ENCODE results near the gene ARHGAP4.

DNA sequence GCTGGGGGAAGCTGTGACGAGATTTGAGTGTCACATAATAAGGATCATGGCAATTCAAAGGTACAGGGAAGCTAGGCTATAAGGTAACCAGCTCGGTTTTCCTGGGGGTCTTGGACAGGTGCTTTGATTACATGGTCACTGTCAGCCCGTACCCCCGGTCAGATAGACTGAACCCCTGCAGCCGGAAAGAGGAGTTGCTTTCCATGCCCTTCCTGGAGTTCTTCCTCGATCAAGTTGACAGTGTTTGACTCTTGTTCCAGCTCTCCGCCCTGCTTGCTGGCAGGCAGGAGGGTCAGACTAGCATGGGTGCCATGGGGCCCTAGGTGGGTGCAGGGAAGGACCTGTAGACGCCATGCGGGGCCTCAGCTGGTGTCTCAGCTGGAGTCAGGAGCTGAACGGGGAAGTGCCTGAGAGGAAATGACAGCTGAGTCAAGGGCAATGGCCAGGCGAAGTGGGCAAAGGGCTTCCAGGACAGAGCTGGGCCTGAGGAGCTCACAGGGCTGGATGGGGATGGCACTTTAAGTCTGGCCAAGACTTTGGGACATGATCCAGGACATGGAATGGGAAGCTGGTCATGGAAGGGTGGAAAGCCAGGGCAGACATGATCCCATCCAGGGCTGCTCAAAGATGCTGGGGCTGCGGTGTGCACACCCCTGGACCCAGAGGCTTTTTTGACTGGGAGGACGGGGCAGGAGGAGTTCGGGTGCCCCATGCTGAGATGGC lies 48.1 kb upstream of the ARHGAP4 start:
- TF ChIP-seq, protein P1, sequence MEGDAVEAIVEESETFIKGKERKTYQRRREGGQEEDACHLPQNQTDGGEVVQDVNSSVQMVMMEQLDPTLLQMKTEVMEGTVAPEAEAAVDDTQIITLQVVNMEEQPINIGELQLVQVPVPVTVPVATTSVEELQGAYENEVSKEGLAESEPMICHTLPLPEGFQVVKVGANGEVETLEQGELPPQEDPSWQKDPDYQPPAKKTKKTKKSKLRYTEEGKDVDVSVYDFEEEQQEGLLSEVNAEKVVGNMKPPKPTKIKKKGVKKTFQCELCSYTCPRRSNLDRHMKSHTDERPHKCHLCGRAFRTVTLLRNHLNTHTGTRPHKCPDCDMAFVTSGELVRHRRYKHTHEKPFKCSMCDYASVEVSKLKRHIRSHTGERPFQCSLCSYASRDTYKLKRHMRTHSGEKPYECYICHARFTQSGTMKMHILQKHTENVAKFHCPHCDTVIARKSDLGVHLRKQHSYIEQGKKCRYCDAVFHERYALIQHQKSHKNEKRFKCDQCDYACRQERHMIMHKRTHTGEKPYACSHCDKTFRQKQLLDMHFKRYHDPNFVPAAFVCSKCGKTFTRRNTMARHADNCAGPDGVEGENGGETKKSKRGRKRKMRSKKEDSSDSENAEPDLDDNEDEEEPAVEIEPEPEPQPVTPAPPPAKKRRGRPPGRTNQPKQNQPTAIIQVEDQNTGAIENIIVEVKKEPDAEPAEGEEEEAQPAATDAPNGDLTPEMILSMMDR (IDR thresholded peaks at IDR 0.05) = no peak
- TF ChIP-seq POLR2AphosphoS5 (IDR thresholded peaks at IDR 0.05) (no peak), POLR2A (IDR thresholded peaks at IDR 0.05) (no peak), EP300 (IDR thresholded peaks at IDR 0.05) (no peak)
